ENCODE data around the gene TSPAN6.

TSPAN6 gene

GRCh38 chrX:100636321-100636991 is at the start of gene TSPAN6:
TSPAN6 (minus strand) TSS chrX:100636806; CDS start chrX:100636694, 112 bp downstream.
- peak; percentile 59 for DNase-seq

- no peak for DNase-seq
Measured at GRCh38 chrX:100685997-100686305, 49.3 kb upstream of the TSPAN6 start.

GRCh38 chrX:100685284-100685996 is 48.8 kb upstream of the TSPAN6 start:
- peak; percentile 22 for DNase-seq

GRCh38 chrX:100682939-100683338 is 46.3 kb upstream of the TSPAN6 start:
- DNase-seq, result no peak

GRCh38 chrX:100681599-100681998 is 45.0 kb upstream of the TSPAN6 start:
- DNase-seq, result no peak

- DNase-seq, result no peak
Measured at GRCh38 chrX:100680756-100681155, 44.1 kb upstream of the TSPAN6 start.

- DNase-seq, result no peak
Measured at GRCh38 chrX:100677611-100678181, 41.1 kb upstream of the TSPAN6 start.

GRCh38 chrX:100674705-100675104 is 38.1 kb upstream of the TSPAN6 start:
- no peak for DNase-seq

GRCh38 chrX:100673397-100673953 is 36.9 kb upstream of the TSPAN6 start:
- no peak for DNase-seq

- no peak for DNase-seq
Measured at GRCh38 chrX:100672966-100673365, 36.4 kb upstream of the TSPAN6 start.

GRCh38 chrX:100663642-100664041 is 27.0 kb upstream of the TSPAN6 start:
- peak; percentile 7 for DNase-seq

GRCh38 chrX:100662796-100663195 is 26.2 kb upstream of the TSPAN6 start:
- DNase-seq, result no peak

GRCh38 chrX:100662170-100662569 is 25.6 kb upstream of the TSPAN6 start:
- no peak for DNase-seq

GRCh38 chrX:100659431-100660137 is 23.0 kb upstream of the TSPAN6 start:
- DNase-seq, result no peak

GRCh38 chrX:100658941-100659381 is 22.4 kb upstream of the TSPAN6 start:
- no peak for DNase-seq

- DNase-seq, result no peak
Measured at GRCh38 chrX:100654261-100654660, 17.7 kb upstream of the TSPAN6 start.

GRCh38 chrX:100652266-100652665 is 15.7 kb upstream of the TSPAN6 start:
- no peak for DNase-seq

GRCh38 chrX:100650841-100651240 is 14.2 kb upstream of the TSPAN6 start:
- DNase-seq, result no peak

- no peak for DNase-seq
Measured at GRCh38 chrX:100649550-100650356, 13.1 kb upstream of the TSPAN6 start.

GRCh38 chrX:100648458-100649417 is 12.1 kb upstream of the TSPAN6 start:
- no peak for DNase-seq

- DNase-seq, result no peak
Measured at GRCh38 chrX:100647739-100648138, 11.1 kb upstream of the TSPAN6 start.
